ENCODE measurements around the gene PGLYRP1. TPM values are rescaled to one million over a fixed set of nuclear protein-coding genes. Genes with fewer than 3 reads are reported as not detected.

PGLYRP1 gene
- polyA plus RNA-seq, 4 donors: 0.66 to 0.78 TPM; not detected in 2

- DNase-seq (ENCODE audit: low read depth in 4 of 4, low spot score in 2 of 4): no peak
These were observed 10.5 kb upstream of the PGLYRP1 start for GRCh38 chr19:46033401-46033800.

- no peak for DNase-seq (ENCODE audit: low read depth in 4 of 4, low spot score in 2 of 4)
These were observed 9.8 kb upstream of the PGLYRP1 start for GRCh38 chr19:46032597-46033025.

- DNase-seq (ENCODE audit: low read depth in 4 of 4, low spot score in 2 of 4): no peak
These were observed 9.1 kb upstream of the PGLYRP1 start for GRCh38 chr19:46031781-46032596.

- no peak for DNase-seq (ENCODE audit: low read depth in 4 of 4, low spot score in 2 of 4)
These were observed 8.1 kb upstream of the PGLYRP1 start for GRCh38 chr19:46030812-46031550.

GRCh38 chr19:46025835-46026234 lies 3.0 kb upstream of the PGLYRP1 start:
- no peak for DNase-seq (ENCODE audit: low read depth in 4 of 4, low spot score in 2 of 4)

- DNase-seq (ENCODE audit: low read depth in 4 of 4, low spot score in 2 of 4): no peak
These were observed 492 bp upstream of the PGLYRP1 start for GRCh38 chr19:46023311-46023779.

- no peak for DNase-seq (ENCODE audit: low read depth in 4 of 4, low spot score in 2 of 4)
These were observed 807 bp downstream of the PGLYRP1 start for GRCh38 chr19:46022061-46022430.

- DNase-seq (ENCODE audit: low read depth in 4 of 4, low spot score in 2 of 4): no peak
These were observed 1.3 kb downstream of the PGLYRP1 start for GRCh38 chr19:46021531-46022041.

GRCh38 chr19:46020819-46021125 lies 2.1 kb downstream of the PGLYRP1 start:
- DNase-seq (ENCODE audit: low read depth in 4 of 4, low spot score in 2 of 4): no peak

GRCh38 chr19:46019270-46019669 lies 3.6 kb downstream of the PGLYRP1 start:
- no peak for DNase-seq (ENCODE audit: low read depth in 4 of 4, low spot score in 2 of 4)

GRCh38 chr19:46018729-46019251 lies 4.1 kb downstream of the PGLYRP1 start:
- no peak for DNase-seq (ENCODE audit: low read depth in 4 of 4, low spot score in 2 of 4)

GRCh38 chr19:46017874-46018675 lies 4.8 kb downstream of the PGLYRP1 start:
- no peak for DNase-seq (ENCODE audit: low read depth in 4 of 4, low spot score in 2 of 4)

GRCh38 chr19:46017095-46017429 lies 5.8 kb downstream of the PGLYRP1 start:
- no peak for DNase-seq (ENCODE audit: low read depth in 4 of 4, low spot score in 2 of 4)

GRCh38 chr19:46016426-46017094 lies 6.3 kb downstream of the PGLYRP1 start:
- DNase-seq (ENCODE audit: low read depth in 4 of 4, low spot score in 2 of 4): no peak

- DNase-seq (ENCODE audit: low read depth in 4 of 4, low spot score in 2 of 4): no peak
These were observed 7.0 kb downstream of the PGLYRP1 start for GRCh38 chr19:46015687-46016425.

GRCh38 chr19:46014941-46015686 lies 7.7 kb downstream of the PGLYRP1 start:
- no peak for DNase-seq (ENCODE audit: low read depth in 4 of 4, low spot score in 2 of 4)

GRCh38 chr19:46014534-46014933 lies 8.3 kb downstream of the PGLYRP1 start:
- DNase-seq (ENCODE audit: low read depth in 4 of 4, low spot score in 2 of 4): no peak

GRCh38 chr19:46009530-46010510 lies 13.0 kb downstream of the PGLYRP1 start:
- DNase-seq (ENCODE audit: low read depth in 4 of 4, low spot score in 2 of 4): no peak

Measured in left renal cortex interstitium (tissue), 4 donors.